ENCODE results near the gene ARMC9.

ARMC9 gene

DNA sequence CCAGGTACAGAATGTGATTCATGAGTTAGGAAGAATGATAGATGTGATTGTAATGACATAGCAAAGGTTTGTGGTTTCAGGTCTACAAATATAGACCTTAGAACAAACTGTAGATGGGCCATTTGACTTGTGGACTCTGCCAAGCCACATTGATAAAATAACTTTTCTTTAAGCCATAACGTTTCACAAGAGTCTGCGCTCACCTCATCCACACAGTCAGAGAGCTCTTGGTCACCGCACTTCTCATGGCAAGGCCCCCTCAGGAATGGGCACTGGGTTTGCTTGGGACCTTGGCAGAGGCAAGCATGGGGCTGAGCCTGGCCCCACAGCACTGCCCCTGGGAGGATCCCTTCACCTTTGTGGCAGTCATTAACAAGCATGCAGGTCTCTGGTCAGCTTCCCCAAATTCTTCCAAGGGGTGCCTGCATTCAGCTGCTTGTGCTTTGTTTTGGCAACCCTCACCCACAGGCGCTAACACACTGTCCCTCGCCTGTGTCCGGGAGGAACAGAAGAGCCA lies 14.0 kb downstream of the ARMC9 start (continued):
- no peak for TF ChIP-seq REST (tag by site-specific recombination; IDR thresholded peaks at IDR 0.05)
- no peak for TF ChIP-seq ZNF624 (tag by site-specific recombination; IDR thresholded peaks at IDR 0.05)
- no peak for TF ChIP-seq ZNF184 (tag by site-specific recombination; IDR thresholded peaks at IDR 0.05)
- TF ChIP-seq ZNF501 (tag by site-specific recombination; IDR thresholded peaks at IDR 0.05), result no peak
- TF ChIP-seq, protein P1, sequence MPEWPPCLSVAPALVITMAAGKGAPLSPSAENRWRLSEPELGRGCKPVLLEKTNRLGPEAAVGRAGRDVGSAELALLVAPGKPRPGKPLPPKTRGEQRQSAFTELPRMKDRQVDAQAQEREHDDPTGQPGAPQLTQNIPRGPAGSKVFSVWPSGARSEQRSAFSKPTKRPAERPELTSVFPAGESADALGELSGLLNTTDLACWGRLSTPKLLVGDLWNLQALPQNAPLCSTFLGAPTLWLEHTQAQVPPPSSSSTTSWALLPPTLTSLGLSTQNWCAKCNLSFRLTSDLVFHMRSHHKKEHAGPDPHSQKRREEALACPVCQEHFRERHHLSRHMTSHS (tag by site-specific recombination; IDR thresholded peaks at IDR 0.05), result no peak
- no peak for TF ChIP-seq ZBTB17 (tag by site-specific recombination; IDR thresholded peaks at IDR 0.05)

DNA sequence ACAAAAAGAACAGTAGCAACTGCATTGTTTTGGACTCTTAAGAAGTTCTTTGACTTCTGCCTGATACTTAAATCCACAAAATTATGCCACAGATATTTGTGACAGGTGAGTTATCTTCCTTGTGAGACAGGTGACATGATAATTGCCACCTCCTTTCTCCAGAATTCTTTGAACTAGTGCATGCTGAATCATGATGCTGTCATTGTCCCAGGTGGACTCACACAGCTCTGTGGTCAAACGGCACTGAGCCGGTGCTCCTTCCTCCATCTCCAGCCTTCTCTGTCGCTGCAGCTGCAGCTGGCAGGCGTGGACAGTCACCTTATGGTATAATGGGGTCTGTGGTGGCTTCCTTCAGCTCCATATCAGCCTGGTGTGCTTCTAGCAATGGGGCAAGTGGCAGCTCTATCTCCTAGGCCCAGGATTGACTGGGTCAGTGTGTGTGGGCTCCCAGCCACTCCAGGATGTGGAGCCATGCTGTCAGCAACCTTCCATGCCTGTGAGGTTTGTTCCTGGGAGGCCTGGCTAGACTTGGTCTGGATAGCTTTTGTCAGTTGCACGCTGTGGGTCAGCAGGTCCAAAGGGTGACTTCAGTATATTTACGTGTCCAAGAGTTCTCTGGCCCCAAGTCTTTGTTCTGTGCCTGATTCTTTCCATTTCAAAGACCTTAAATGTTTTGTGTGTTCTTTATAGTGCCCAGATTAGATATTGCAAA lies 15.7 kb downstream of the ARMC9 start:
- POLR2A ChIA-PET, result interaction anchor here (1.0 kb wide), 1 partner anchor 10 kb away, joined by 6 read pairs; no protein-coding TSS in a partner anchor
- TF ChIP-seq ZNF596 (tag by site-specific recombination; IDR thresholded peaks at IDR 0.05), result no peak
- no peak for TF ChIP-seq ZNF510 (tag by site-specific recombination; IDR thresholded peaks at IDR 0.05; ENCODE audit: insufficient replicate concordance)
- no peak for TF ChIP-seq ZNF211 (tag by site-specific recombination; IDR thresholded peaks at IDR 0.05; ENCODE audit: low read depth)
- no peak for TF ChIP-seq ZNF529 (tag by site-specific recombination; IDR thresholded peaks at IDR 0.05; ENCODE audit: insufficient replicate concordance)
- TF ChIP-seq WT1 (tag by site-specific recombination; IDR thresholded peaks at IDR 0.05), result no peak
- TF ChIP-seq, protein P2, sequence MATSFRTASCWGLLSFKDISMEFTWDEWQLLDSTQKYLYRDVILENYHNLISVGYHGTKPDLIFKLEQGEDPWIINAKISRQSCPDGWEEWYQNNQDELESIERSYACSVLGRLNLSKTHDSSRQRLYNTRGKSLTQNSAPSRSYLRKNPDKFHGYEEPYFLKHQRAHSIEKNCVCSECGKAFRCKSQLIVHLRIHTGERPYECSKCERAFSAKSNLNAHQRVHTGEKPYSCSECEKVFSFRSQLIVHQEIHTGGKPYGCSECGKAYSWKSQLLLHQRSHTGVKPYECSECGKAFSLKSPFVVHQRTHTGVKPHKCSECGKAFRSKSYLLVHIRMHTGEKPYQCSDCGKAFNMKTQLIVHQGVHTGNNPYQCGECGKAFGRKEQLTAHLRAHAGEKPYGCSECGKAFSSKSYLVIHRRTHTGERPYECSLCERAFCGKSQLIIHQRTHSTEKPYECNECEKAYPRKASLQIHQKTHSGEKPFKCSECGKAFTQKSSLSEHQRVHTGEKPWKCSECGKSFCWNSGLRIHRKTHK (tag by site-specific recombination; IDR thresholded peaks at IDR 0.05), result no peak
- no peak for TF ChIP-seq ZNF792 (tag by site-specific recombination; IDR thresholded peaks at IDR 0.05)
- no peak for TF ChIP-seq ZNF837 (tag by site-specific recombination; IDR thresholded peaks at IDR 0.05)
- no peak for TF ChIP-seq ZFP69B (tag by site-specific recombination; IDR thresholded peaks at IDR 0.05)
- TF ChIP-seq ZNF169 (tag by site-specific recombination; IDR thresholded peaks at IDR 0.05), result no peak
- no peak for TF ChIP-seq ZNF266 (tag by site-specific recombination; IDR thresholded peaks at IDR 0.05; ENCODE audit: low read depth)
- TF ChIP-seq ZNF843 (tag by site-specific recombination; IDR thresholded peaks at IDR 0.05), result no peak
- TF ChIP-seq ZNF394 (tag by site-specific recombination; IDR thresholded peaks at IDR 0.05; ENCODE audit: borderline replicate concordance), result no peak
- no peak for TF ChIP-seq ZNF19 (tag by site-specific recombination; IDR thresholded peaks at IDR 0.05; ENCODE audit: low read depth)
- TF ChIP-seq, protein P1 (tag by site-specific recombination; IDR thresholded peaks at IDR 0.05), result no peak
- no peak for TF ChIP-seq BCL11A (tag by site-specific recombination; IDR thresholded peaks at IDR 0.05; ENCODE audit: low read depth)
- Histone ChIP-seq H3K27ac (ENCODE audit: extremely low read depth, low read depth, low read length) (no peak overlapping the region), H3K9me3 (ENCODE audit: control insufficient read depth, insufficient read depth, low read depth, low read length) (no peaks in the 10 kb centered on the region), H3K36me3 (ENCODE audit: control insufficient read depth in 2 of 2, insufficient read depth in 1 of 2, low read length in 2 of 2) (peaks cover 5 to 70% of the 10 kb centered on the region in 2 experiments; a peak in 2 of 3 replicates), H3K4me3 (ENCODE audit: low read depth, low read length) (no peak overlapping the region), H3K4me1 (ENCODE audit: control insufficient read depth, insufficient read depth, low read length) (no peaks in the 10 kb centered on the region)
- CTCF ChIA-PET, result interaction anchor here (0.8 to 0.9 kb wide), 3 partner anchors 13 to 199 kb away, joined by 3 to 4 read pairs (median 3); no protein-coding TSS in a partner anchor
